Gastroesophageal sphincter (tissue), 3 donors: Measurements from ENCODE around the gene TACSTD2.

Experiments used
- POLR2A ChIP-seq, 2 donors: fragments of 450-650 bp; IDR thresholded peaks; one replicate each; pipeline ENCODE4 v1.6.1; 2017; ENCODE audit warnings: antibody characterized with exemption in 2 of 2, mild to moderate bottlenecking in 2 of 2, moderate library complexity in 1 of 2
- TF ChIP-seq, protein P1 (sequence below), 4 experiments: fragments of 200-600 bp in 2 of 4; fragments of 450-650 bp in 2 of 4; sonication (generic) in 1 of 4; IDR thresholded peaks; one replicate each; pipeline ENCODE4 v1.5.1; 2017 to 2019; ENCODE audit warnings: antibody characterized with exemption in 4 of 4, mild to moderate bottlenecking in 2 of 4, moderate library complexity in 2 of 4

DNA sequence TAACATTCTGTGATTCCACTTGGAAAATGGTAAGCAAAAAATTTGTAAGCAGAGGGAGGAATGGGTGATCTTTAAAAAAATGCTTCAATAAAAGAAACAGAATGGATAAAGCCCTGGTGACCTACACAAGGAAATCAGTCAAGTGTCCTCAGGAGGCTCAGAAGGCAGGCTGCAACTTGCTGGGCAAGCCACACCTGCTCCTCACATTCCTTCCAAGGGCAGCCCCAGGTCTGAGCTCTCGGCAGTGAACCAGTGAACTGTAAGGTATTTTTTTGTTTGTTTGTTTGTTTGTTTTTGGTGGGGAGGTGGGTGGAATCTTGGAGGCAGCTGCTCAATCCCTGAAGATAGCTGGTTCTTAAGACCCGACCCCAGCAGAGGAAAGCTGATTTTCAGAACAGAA lies 4.4 kb downstream of the TACSTD2 start:
- TF ChIP-seq, protein P1, sequence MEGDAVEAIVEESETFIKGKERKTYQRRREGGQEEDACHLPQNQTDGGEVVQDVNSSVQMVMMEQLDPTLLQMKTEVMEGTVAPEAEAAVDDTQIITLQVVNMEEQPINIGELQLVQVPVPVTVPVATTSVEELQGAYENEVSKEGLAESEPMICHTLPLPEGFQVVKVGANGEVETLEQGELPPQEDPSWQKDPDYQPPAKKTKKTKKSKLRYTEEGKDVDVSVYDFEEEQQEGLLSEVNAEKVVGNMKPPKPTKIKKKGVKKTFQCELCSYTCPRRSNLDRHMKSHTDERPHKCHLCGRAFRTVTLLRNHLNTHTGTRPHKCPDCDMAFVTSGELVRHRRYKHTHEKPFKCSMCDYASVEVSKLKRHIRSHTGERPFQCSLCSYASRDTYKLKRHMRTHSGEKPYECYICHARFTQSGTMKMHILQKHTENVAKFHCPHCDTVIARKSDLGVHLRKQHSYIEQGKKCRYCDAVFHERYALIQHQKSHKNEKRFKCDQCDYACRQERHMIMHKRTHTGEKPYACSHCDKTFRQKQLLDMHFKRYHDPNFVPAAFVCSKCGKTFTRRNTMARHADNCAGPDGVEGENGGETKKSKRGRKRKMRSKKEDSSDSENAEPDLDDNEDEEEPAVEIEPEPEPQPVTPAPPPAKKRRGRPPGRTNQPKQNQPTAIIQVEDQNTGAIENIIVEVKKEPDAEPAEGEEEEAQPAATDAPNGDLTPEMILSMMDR (IDR thresholded peaks at IDR 0.05): no peak
- TF ChIP-seq POLR2A (IDR thresholded peaks at IDR 0.05): no peak
